Activated T-cell treated with anti-CD3 and anti-CD28 coated beads, Interleukin-2, amount 50 U/mL, for 72 hours (primary cell): ENCODE measurements around the gene REEP6. TPM values are rescaled to one million over a fixed set of nuclear protein-coding genes. Genes with fewer than 3 reads are reported as not detected.

Experiments
- ATAC-seq, 2 donors: fragments of 150-1000 bp; cut with Tn5 transposase; replicated peaks in 1 of 2; 2 replicates each; pipeline ENCODE4 v1.10.0; 2021; ENCODE audit warnings: moderate library complexity in 2 of 2, mild to moderate bottlenecking in 1 of 2
- DNase-seq, 2 donors: peaks; one replicate each; pipeline ENCODE4 v3.0.0; 2021 to 2022; ENCODE audit warnings: mixed read lengths in 1 of 2
- H3K27ac Mint-ChIP-seq: one replicate; pipeline ENCODE4 v1.8.0; 2022; ENCODE audit warnings: mild to moderate bottlenecking, moderate library complexity, mixed read lengths
- H3K27me3 Mint-ChIP-seq: one replicate; pipeline ENCODE4 v1.8.0; 2022; ENCODE audit warnings: low read depth, mixed read lengths
- H3K36me3 Mint-ChIP-seq, 2 donors: one replicate each; pipeline ENCODE4 v1.8.0; 2022; ENCODE audit warnings: mixed read lengths in 2 of 2, mild to moderate bottlenecking in 1 of 2; ENCODE audit not compliant: insufficient read depth in 2 of 2
- H3K4me1 Mint-ChIP-seq: one replicate; pipeline ENCODE4 v1.8.0; 2022; ENCODE audit warnings: low read depth, mixed read lengths
- H3K4me3 Mint-ChIP-seq, 2 donors: one replicate each; pipeline ENCODE4 v1.8.0; 2022; ENCODE audit warnings: mild to moderate bottlenecking in 2 of 2, mixed read lengths in 2 of 2, moderate library complexity in 2 of 2
- H3K9me3 Mint-ChIP-seq, 2 donors: one replicate each; pipeline ENCODE4 v1.8.0; 2022; ENCODE audit warnings: mixed read lengths in 2 of 2
- total RNA-seq, 2 donors: library from RNA; stranded (reverse); gene quantifications; one replicate each; pipeline ENCODE4 v1.2.3, GENCODE V29; 2022

REEP6 gene
- total RNA-seq, 2 donors from 2014 or later, result 1.7 to 3.8 TPM

DNA sequence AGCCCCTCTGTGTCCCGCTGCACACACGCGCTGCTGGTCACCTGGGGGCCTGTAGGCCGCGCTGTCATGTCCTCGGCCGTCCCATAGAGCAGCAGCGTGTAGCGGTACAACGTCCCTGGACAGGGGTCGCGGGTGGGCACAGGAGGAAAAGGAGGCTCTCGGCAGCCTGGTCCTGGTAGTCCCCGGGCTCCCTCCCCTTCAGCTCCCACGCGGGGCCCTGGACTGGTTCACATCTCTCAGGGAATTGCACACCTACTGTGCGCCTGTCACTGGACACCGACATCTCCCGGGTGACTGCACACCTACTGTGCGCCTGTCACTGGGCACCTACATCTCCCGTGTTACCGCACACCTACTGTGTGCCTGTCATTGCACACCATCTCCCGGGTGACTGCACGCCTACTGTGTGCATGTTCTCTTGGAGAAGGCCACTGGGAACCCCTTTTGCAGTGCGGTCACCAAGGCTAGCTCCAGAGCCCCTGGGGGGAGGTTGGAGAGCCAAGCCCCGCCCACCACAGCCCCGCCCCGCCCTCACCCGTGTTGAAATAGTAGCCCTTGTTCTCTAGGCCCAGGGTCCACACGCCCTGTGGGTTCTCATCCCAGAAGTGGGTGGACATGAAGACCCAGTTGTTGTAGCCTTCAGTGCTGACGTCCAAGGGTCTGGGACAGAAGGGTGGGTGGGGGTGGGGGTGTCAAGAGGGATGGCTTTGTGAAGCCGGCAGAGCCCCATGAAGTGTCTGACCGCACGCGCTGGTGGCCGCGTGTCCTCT lies 8.4 kb upstream of the REEP6 start:
- no peak overlapping the region for H3K27ac Mint-ChIP-seq
- DNase-seq (no peak), ATAC-seq (no peak)
- no peaks in the 10 kb centered on the region for H3K9me3 Mint-ChIP-seq
- no peaks in the 10 kb centered on the region for H3K27me3 Mint-ChIP-seq
- no peak overlapping the region for H3K4me3 Mint-ChIP-seq
- peaks cover 20% of the 10 kb centered on the region for H3K4me1 Mint-ChIP-seq
- peaks cover 2 to 6% of the 10 kb centered on the region in 2 donors for H3K36me3 Mint-ChIP-seq

GRCh38 chr19:1483131-1483978 lies 7.6 kb upstream of the REEP6 start:
- Mint-ChIP-seq H3K27me3 (no peaks in the 10 kb centered on the region), H3K27ac (no peak overlapping the region), H3K9me3 (no peaks in the 10 kb centered on the region), H3K4me3 (no peak overlapping the region), H3K36me3 (peaks cover 2 to 4% of the 10 kb centered on the region in 2 donors), H3K4me1 (peaks cover 12% of the 10 kb centered on the region)
- DNase-seq (no peak), ATAC-seq (no peak)

- H3K9me3 Mint-ChIP-seq, result no peaks in the 10 kb centered on the region
- DNase-seq (no peak), ATAC-seq (no peak)
- H3K27ac Mint-ChIP-seq, result no peak overlapping the region
- peaks cover 1 to 2% of the 10 kb centered on the region in 2 donors for H3K36me3 Mint-ChIP-seq
- H3K27me3 Mint-ChIP-seq, result no peaks in the 10 kb centered on the region
- H3K4me3 Mint-ChIP-seq, result no peak overlapping the region
- peaks cover 9% of the 10 kb centered on the region for H3K4me1 Mint-ChIP-seq
Measured at GRCh38 chr19:1483979-1484428, 7.0 kb upstream of the REEP6 start.

- Mint-ChIP-seq H3K27me3 (peaks cover 4% of the 10 kb centered on the region), H3K27ac (no peak overlapping the region), H3K9me3 (no peaks in the 10 kb centered on the region), H3K4me3 (no peak overlapping the region), H3K4me1 (peaks cover 12% of the 10 kb centered on the region), H3K36me3 (no peaks in the 10 kb centered on the region)
- DNase-seq (no peak), ATAC-seq (no peak)
Measured at GRCh38 chr19:1486720-1487575, 4.0 kb upstream of the REEP6 start.

DNA sequence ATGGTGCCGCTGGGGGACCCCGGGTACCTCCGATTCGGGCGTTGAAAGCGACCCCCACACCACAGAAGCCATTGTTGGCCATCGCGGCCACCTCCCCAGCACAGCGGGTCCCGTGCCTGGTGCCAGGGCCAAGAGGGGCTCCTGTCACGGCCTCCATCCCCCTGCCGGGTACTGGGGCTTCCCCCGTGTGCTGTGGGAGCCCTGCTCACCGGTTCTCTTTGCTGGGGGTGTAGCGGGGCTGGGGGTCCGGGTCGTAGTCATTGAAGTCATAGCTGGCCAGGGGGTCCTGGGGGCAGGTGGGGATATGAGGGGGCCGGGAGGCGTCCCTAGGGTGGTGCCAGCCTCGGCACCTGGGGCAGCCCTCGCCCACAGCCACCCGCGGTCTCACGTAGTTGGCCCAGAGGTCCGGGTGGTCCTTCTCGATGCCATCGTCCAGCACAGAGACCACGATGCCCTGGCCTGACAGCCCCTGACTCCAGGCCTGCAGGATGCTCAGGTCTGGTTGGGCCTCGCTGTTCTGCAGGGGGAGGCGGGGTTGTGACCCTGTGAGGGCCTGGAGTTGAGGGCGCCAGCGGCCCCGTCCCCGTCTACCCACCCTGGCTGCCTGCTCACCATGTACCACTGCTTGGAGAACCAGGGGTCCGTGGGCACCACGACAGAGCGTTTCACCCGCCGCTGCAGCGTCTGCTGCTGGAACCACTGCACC lies 3.3 kb upstream of the REEP6 start:
- DNase-seq, result no peak
- ATAC-seq, result no peak
- Mint-ChIP-seq H3K27ac (no peak overlapping the region), H3K4me3 (no peak overlapping the region), H3K9me3 (no peaks in the 10 kb centered on the region), H3K4me1 (peaks cover 14% of the 10 kb centered on the region), H3K36me3 (no peaks in the 10 kb centered on the region), H3K27me3 (peaks cover 12% of the 10 kb centered on the region)

GRCh38 chr19:1488282-1488601 lies 2.7 kb upstream of the REEP6 start:
- H3K4me3 Mint-ChIP-seq, result no peak overlapping the region
- H3K9me3 Mint-ChIP-seq, result no peaks in the 10 kb centered on the region
- peaks cover 12% of the 10 kb centered on the region for H3K27me3 Mint-ChIP-seq
- H3K4me1 Mint-ChIP-seq, result peaks cover 14% of the 10 kb centered on the region
- H3K27ac Mint-ChIP-seq, result no peak overlapping the region
- DNase-seq (no peak), ATAC-seq (no peak)
- H3K36me3 Mint-ChIP-seq, result no peaks in the 10 kb centered on the region

DNA sequence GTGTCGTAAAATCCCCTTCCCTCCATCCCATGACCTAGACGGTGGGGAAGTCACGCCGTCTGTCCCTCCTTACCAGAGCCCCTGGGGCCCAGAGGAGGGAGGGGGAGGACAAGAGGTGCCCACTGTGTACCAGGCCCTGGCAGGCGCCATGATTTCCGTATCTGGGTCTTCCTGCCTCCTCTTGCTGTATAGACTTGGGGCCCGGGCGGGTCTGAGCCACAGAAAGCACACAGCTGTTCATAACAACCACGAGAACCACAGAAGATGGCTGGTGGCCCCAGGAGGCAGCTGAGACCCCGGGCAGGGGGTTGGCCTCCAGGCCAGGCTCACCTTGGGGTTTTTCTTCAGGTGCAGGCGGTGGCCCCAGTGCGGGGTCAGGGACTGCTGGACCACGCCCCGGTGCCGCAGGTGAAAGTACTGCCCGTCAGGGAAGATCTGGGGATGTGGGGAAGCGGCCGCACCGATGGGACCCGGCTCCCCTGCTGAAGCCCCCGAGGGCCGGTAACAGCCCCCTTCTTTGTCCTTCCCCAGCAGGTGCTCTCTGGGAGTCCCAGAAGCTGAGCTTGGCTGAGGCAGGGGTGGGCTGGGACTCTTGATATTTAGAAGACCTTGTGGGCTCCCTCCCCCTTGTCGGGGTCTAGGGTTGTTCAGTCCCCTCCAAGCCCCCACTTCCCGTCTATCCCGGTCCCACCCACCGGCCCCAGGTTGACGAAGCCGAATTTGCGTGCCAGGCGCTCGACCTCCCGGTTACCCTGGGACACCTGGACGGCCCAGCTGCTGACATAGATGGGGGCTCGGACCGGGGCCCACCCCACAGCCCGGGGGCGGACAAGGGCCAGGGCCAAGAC lies 1.3 kb upstream of the REEP6 start:
- DNase-seq, result peak in 1 of 2 donors; percentile 33
- no peak for ATAC-seq
- Mint-ChIP-seq H3K27ac (no peak overlapping the region), H3K4me1 (peaks cover 14% of the 10 kb centered on the region), H3K4me3 (peak overlapping the region; percentile 80 to 82), H3K9me3 (no peaks in the 10 kb centered on the region), H3K27me3 (peaks cover 12% of the 10 kb centered on the region), H3K36me3 (no peaks in the 10 kb centered on the region)

DNA sequence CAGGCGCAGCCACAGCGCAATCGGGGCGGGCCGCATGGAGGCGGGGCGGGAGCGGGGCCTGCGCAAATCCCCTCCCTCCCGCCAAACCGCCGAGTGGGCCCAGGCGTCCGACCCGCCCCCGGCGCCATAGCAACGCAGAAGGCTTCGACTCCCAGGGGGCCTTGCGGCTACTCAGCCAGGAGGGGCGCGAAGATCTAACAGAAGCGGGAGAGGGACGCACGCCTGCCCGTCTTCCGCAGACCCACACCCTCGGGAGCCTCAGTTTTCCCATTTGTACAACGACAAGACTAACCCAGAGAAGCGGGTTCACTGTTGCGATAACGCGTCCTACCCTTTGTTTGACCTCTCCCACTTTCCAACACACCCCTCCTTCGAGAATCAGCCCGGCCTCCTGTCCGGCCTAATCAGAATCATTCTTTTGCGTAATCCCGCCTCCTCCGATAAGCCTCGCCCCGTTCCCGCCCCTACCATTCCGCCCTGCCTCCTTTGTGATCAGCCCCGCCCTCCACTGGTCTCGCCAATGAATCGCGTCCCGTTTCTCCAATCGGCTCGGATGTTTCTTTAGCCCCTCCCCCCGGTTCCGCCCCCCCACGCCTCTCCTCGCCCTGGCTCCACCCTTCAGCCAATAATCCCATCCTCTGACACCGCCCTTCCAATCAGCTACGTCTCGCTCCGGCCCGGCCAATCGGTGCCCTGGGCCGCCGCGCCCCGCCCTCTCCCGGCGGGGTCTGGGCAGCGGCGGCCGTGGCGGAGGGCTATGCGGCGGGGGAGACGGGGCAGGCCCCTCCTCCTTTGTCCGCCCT lies 469 bp upstream of the REEP6 start, which contains the start of gene PCSK4:
PCSK4 (minus strand) TSS at position 40 of the 803 bp plus-strand sequence; CDS start at position 36, 4 bp downstream.
- Mint-ChIP-seq H3K9me3 (no peaks in the 10 kb centered on the region), H3K27me3 (peaks cover 12% of the 10 kb centered on the region), H3K36me3 (no peaks in the 10 kb centered on the region), H3K4me3 (peak within 1 kb of the TSS; percentile 82 to 85), H3K27ac (peak within 1 kb of the TSS; percentile 4), H3K4me1 (peaks cover 14% of the 10 kb centered on the region)
- DNase-seq, result peak; percentile 97
- peak; percentile 90 to 91 for ATAC-seq

- ATAC-seq (no peak), DNase-seq (no peak)
- Mint-ChIP-seq H3K4me1 (peaks cover 14% of the 10 kb centered on the region), H3K27ac (no peak overlapping the region), H3K36me3 (no peaks in the 10 kb centered on the region), H3K27me3 (peaks cover 12% of the 10 kb centered on the region), H3K9me3 (no peaks in the 10 kb centered on the region), H3K4me3 (peak overlapping the region; percentile 82 to 85)
Measured at GRCh38 chr19:1491849-1492170, 829 bp downstream of the REEP6 start.

- Mint-ChIP-seq H3K27me3 (peaks cover 12% of the 10 kb centered on the region), H3K9me3 (no peaks in the 10 kb centered on the region), H3K4me3 (peak overlapping the region; percentile 82 to 85), H3K36me3 (no peaks in the 10 kb centered on the region), H3K27ac (no peak overlapping the region), H3K4me1 (peaks cover 14% of the 10 kb centered on the region)
- ATAC-seq (no peak), DNase-seq (no peak)
Measured at GRCh38 chr19:1492474-1493006, 1.6 kb downstream of the REEP6 start.
